ENCODE measurements around the gene SRP72.

The SRP72 gene

GRCh38 chr4:56550642-56551041, 83.2 kb downstream of the SRP72 start:
- no peak for ATAC-seq
- no peak for DNase-seq

DNA sequence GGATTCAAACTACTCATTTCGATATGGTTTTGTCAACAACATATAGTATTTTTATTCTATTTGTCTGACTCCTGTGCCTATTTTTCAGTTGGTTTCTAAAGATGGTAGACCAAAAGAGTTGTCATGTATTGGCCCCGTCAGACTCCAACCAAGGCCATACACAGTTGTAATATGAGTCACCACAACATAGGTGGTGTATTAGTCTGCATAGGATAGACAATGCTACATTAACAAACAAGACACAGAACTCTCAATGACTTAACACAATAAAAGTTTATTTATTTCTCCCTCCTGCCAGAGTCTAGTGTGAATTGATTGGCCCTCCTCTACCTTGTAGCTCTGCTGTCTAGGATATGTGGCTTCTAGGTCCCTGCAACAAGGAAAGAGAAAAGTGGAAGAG, 84.1 kb downstream of the SRP72 start:
- no peak for DNase-seq
- ATAC-seq: no peak

DNA sequence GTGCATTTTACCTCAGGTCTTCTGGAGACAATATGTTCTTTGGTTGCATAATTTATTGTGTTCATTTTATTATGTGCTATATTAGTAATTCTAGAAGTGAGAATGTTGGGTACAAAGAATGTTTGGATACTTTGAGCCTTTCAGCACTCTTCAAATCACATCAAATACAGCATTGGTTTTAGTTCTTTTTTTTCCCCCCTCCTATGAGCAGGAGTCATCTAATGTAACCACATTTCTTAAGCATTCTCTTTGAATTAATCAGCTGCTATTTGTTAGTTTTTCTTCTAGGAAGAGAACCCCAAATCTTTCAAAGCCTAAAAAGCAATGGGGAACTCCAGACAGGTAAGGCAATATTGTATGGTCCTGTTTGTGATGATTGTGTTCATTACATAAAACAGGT, 84.9 kb downstream of the SRP72 start:
- ATAC-seq: no peak
- no peak for DNase-seq
